Neural cell (in vitro differentiated cells): ENCODE results near the gene ING5. TPM values are rescaled to one million over a fixed set of nuclear protein-coding genes. Genes with fewer than 3 reads are reported as not detected.

Experiments
- H2AFZ ChIP-seq: fragments of 200-600, 300-800 bp; sonication (generic), shearing (Covaris generic); 2 replicates; pipeline ENCODE4 v1.6.0; 2014; ENCODE audit warnings: low read depth, mild to moderate bottlenecking, antibody characterized with exemption, low read length, moderate library complexity
- H3F3A ChIP-seq: fragments of 200-600 bp; shearing (Covaris generic); 2 replicates; pipeline ENCODE4 v1.6.1; 2016; ENCODE audit warnings: mild to moderate bottlenecking, moderate library complexity, mixed read lengths, antibody characterized with exemption, low read length; ENCODE audit not compliant: insufficient read depth, poor library complexity, severe bottlenecking
- H3K27ac ChIP-seq: fragments of 200-600, 300-800 bp; sonication (generic), shearing (Covaris generic); 2 replicates; pipeline ENCODE4 v1.5.1; 2014; ENCODE audit warnings: mild to moderate bottlenecking, low read length, moderate library complexity
- H3K27me3 ChIP-seq: fragments of 300-800, 200-600 bp; sonication (generic), shearing (Covaris generic); 2 replicates; pipeline ENCODE4 v1.6.0; 2014; ENCODE audit warnings: mild to moderate bottlenecking, low read depth, low read length, moderate library complexity; ENCODE audit not compliant: insufficient read depth
- H3K36me3 ChIP-seq: fragments of 300-800, 200-600 bp; sonication (generic), shearing (Covaris generic); 2 replicates; pipeline ENCODE4 v1.5.1; 2014; ENCODE audit warnings: mild to moderate bottlenecking, antibody characterized with exemption, low read length, moderate library complexity; ENCODE audit not compliant: insufficient read depth
- H3K4me2 ChIP-seq: fragments of 300-800, 200-600 bp; sonication (generic), shearing (Covaris generic); 2 replicates; pipeline ENCODE4 v1.6.0; 2014; ENCODE audit warnings: mild to moderate bottlenecking, low read length
- H3K4me3 ChIP-seq: fragments of 300-800, 200-600 bp; sonication (generic), shearing (Covaris generic); 2 replicates; pipeline ENCODE4 v1.5.1; 2014; ENCODE audit warnings: mild to moderate bottlenecking, low read length, moderate library complexity
- H3K79me2 ChIP-seq: fragments of 200-600 bp; shearing (Covaris generic); replicated peaks from 2 replicates; pipeline ENCODE4 v1.6.0; 2014; ENCODE audit warnings: mild to moderate bottlenecking, low read length, moderate library complexity; ENCODE audit not compliant: insufficient read depth
- H3K9ac ChIP-seq: fragments of 300-800, 200-600 bp; sonication (generic), shearing (Covaris generic); 2 replicates; pipeline ENCODE4 v1.6.1; 2016; ENCODE audit warnings: mild to moderate bottlenecking, low read length, mixed read lengths
- H3K9me2 ChIP-seq: fragments of 200-600 bp; shearing (Covaris generic); 2 replicates; pipeline ENCODE4 v1.6.1; 2016; ENCODE audit warnings: mild to moderate bottlenecking, low read length, mixed read lengths; ENCODE audit not compliant: insufficient read depth
- H3K9me3 ChIP-seq: fragments of 200-600, 300-800 bp; sonication (generic), shearing (Covaris generic); 2 replicates; pipeline ENCODE4 v1.6.1; 2016; ENCODE audit warnings: mild to moderate bottlenecking, mixed run types, low read length, moderate library complexity, mixed read lengths
- H4K20me1 ChIP-seq: fragments of 200-600 bp; shearing (Covaris generic); 2 replicates; pipeline ENCODE4 v1.6.1; 2016; ENCODE audit warnings: mild to moderate bottlenecking, mixed run types; ENCODE audit not compliant: insufficient read depth
- EP300 ChIP-seq: fragments of 450-650 bp; conservative IDR thresholded peaks from 2 replicates; pipeline ENCODE4 v1.6.1; 2014; ENCODE audit warnings: antibody characterized with exemption, mild to moderate bottlenecking, moderate library complexity; ENCODE audit not compliant: poor library complexity, severe bottlenecking
- EZH2 ChIP-seq: fragments of 200-600, 300-800 bp; shearing (Covaris generic), sonication (generic); IDR thresholded peaks from 2 replicates; pipeline ENCODE4 v1.6.1; 2014; ENCODE audit warnings: antibody characterized with exemption, low read length, borderline replicate concordance, mild to moderate bottlenecking; ENCODE audit not compliant: insufficient read depth, poor library complexity, severe bottlenecking
- MXI1 ChIP-seq: fragments of 450-650 bp; conservative IDR thresholded peaks from 2 replicates; pipeline ENCODE4 v1.6.1; 2014; ENCODE audit warnings: antibody characterized with exemption, mild to moderate bottlenecking; ENCODE audit not compliant: poor library complexity, severe bottlenecking
- POLR2AphosphoS5 ChIP-seq: IDR thresholded peaks from 2 replicates; pipeline ENCODE4 v1.6.1; 2012
- RAD21 ChIP-seq: fragments of 450-650 bp; conservative IDR thresholded peaks from 2 replicates; pipeline ENCODE4 v1.6.1; 2014; ENCODE audit warnings: antibody characterized with exemption, mild to moderate bottlenecking, moderate library complexity
- SMC3 ChIP-seq: fragments of 450-650 bp; conservative IDR thresholded peaks from 2 replicates; pipeline ENCODE4 v1.6.1; 2014; ENCODE audit warnings: antibody characterized with exemption, mild to moderate bottlenecking, moderate library complexity; ENCODE audit not compliant: poor library complexity
- TAF1 ChIP-seq: IDR thresholded peaks from 2 replicates; pipeline ENCODE4 v1.6.1; 2012; ENCODE audit warnings: low read depth
- polyA plus RNA-seq: library from polyadenylated mRNA; depleted of rRNA; stranded (reverse); fragments of >200 nt; gene quantifications from 2 replicates; pipeline ENCODE4 v1.2.3, GENCODE V29; 2014
- TF ChIP-seq, protein P1 (sequence below): fragments of 450-650 bp; IDR thresholded peaks from 2 replicates; pipeline ENCODE4 v1.5.1; 2014; ENCODE audit warnings: antibody characterized with exemption, mild to moderate bottlenecking, moderate library complexity; ENCODE audit not compliant: poor library complexity, severe bottlenecking
- TF ChIP-seq, protein P2 (sequence below): IDR thresholded peaks from 2 replicates; pipeline ENCODE4 v1.6.1; 2012; ENCODE audit warnings: borderline replicate concordance

Gene ING5
- polyA plus RNA-seq, 1 donor from 2014 or later = 22.8 TPM

DNA sequence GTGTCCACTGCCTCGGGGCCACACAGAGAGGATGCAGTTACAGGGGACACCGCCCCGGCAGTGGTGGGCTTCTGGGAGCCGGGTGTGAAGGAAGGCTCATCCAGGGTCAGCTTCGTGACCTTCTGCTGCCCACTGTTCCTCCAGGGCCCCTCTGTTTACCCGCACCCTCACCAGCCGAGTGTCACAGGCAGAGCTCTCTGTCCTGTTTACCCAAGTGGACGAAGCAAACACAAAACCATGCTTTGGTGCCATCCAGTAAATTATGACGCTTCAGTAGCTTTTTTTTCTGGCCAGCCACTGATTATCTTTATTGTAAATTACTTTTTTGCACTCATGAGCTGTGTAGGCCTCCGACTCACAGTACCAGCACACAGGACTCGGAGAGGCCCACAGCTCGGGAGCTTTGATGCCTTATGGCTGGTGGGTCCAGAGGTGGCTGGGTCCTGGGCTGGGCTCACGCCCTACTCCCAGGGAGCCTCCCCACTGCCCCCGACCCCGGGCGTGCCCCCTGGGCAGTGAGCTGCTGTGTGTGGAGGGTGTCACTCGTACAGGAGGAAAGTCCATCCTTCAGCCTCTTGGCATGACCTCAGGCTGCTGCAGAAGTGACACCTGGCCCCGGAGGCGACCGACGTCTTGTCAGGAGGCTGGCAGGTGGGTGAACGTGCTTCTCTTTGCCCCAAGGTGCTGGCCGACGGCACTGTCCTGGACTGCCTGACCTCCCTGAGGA lies 42.4 kb downstream of the ING5 start:
- H3K36me3 ChIP-seq = no peaks in the 10 kb centered on the region
- no peak overlapping the region for H3K27ac ChIP-seq
- no peaks in the 10 kb centered on the region for H3K79me2 ChIP-seq
- no peak overlapping the region for H3K4me2 ChIP-seq
- no peaks in the 10 kb centered on the region for H3F3A ChIP-seq
- TF ChIP-seq, protein P1, sequence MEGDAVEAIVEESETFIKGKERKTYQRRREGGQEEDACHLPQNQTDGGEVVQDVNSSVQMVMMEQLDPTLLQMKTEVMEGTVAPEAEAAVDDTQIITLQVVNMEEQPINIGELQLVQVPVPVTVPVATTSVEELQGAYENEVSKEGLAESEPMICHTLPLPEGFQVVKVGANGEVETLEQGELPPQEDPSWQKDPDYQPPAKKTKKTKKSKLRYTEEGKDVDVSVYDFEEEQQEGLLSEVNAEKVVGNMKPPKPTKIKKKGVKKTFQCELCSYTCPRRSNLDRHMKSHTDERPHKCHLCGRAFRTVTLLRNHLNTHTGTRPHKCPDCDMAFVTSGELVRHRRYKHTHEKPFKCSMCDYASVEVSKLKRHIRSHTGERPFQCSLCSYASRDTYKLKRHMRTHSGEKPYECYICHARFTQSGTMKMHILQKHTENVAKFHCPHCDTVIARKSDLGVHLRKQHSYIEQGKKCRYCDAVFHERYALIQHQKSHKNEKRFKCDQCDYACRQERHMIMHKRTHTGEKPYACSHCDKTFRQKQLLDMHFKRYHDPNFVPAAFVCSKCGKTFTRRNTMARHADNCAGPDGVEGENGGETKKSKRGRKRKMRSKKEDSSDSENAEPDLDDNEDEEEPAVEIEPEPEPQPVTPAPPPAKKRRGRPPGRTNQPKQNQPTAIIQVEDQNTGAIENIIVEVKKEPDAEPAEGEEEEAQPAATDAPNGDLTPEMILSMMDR = no peak
- TF ChIP-seq POLR2AphosphoS5 (no peak), MXI1 (no peak), EP300 (no peak), TAF1 (no peak), EZH2 (no peak), SMC3 (no peak), RAD21 (no peak)
- TF ChIP-seq, protein P2, sequence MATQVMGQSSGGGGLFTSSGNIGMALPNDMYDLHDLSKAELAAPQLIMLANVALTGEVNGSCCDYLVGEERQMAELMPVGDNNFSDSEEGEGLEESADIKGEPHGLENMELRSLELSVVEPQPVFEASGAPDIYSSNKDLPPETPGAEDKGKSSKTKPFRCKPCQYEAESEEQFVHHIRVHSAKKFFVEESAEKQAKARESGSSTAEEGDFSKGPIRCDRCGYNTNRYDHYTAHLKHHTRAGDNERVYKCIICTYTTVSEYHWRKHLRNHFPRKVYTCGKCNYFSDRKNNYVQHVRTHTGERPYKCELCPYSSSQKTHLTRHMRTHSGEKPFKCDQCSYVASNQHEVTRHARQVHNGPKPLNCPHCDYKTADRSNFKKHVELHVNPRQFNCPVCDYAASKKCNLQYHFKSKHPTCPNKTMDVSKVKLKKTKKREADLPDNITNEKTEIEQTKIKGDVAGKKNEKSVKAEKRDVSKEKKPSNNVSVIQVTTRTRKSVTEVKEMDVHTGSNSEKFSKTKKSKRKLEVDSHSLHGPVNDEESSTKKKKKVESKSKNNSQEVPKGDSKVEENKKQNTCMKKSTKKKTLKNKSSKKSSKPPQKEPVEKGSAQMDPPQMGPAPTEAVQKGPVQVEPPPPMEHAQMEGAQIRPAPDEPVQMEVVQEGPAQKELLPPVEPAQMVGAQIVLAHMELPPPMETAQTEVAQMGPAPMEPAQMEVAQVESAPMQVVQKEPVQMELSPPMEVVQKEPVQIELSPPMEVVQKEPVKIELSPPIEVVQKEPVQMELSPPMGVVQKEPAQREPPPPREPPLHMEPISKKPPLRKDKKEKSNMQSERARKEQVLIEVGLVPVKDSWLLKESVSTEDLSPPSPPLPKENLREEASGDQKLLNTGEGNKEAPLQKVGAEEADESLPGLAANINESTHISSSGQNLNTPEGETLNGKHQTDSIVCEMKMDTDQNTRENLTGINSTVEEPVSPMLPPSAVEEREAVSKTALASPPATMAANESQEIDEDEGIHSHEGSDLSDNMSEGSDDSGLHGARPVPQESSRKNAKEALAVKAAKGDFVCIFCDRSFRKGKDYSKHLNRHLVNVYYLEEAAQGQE = no peak
- H4K20me1 ChIP-seq = no peaks in the 10 kb centered on the region
- no peak overlapping the region for H2AFZ ChIP-seq
- no peaks in the 10 kb centered on the region for H3K27me3 ChIP-seq
- H3K9me2 ChIP-seq = no peaks in the 10 kb centered on the region
- H3K4me3 ChIP-seq = no peak overlapping the region
- H3K9ac ChIP-seq = no peak overlapping the region
- H3K9me3 ChIP-seq = peaks cover 4% of the 10 kb centered on the region

DNA sequence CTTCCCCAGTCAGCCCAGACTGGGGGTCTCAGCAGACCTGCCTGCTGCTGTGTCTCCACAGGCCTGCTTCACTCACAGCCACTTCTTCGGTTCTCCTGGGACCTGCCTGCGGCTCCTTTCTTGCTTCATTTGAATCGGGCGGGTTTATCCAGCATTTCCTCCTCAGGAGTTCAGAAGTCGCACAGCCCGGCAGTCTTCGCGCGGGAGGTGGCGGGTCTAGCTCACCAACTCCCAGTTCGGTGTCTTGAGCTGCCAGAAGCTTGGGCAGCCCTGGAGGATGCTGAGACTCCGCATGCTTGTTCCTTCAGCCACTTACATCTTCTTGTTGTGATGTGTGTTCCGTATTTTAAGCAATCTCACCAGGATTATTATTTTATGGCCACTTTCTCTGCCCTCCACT lies 43.4 kb downstream of the ING5 start:
- Histone ChIP-seq H3K9me2 (no peaks in the 10 kb centered on the region), H3F3A (no peaks in the 10 kb centered on the region), H3K4me3 (no peak overlapping the region), H4K20me1 (no peaks in the 10 kb centered on the region), H3K79me2 (no peaks in the 10 kb centered on the region), H3K36me3 (no peaks in the 10 kb centered on the region), H2AFZ (no peak overlapping the region), H3K27ac (no peak overlapping the region), H3K27me3 (no peaks in the 10 kb centered on the region), H3K9me3 (peaks cover 4% of the 10 kb centered on the region), H3K9ac (no peak overlapping the region), H3K4me2 (no peak overlapping the region)
- TF ChIP-seq RAD21 (no peak), POLR2AphosphoS5 (no peak), SMC3 (no peak), MXI1 (no peak), EP300 (no peak)
- TF ChIP-seq, protein P1 = no peak
- TF ChIP-seq, protein P2 = no peak
